Astrocyte (in vitro differentiated cells and primary cell): ENCODE measurements around the gene ZNF69.

Experiments used
- EZH2 ChIP-seq: IDR thresholded peaks from 2 replicates; pipeline ENCODE4 v1.6.1; 2012; ENCODE audit warnings: mild to moderate bottlenecking, low read length, inconsistent platforms; ENCODE audit not compliant: insufficient read depth
- TF ChIP-seq, protein P1 (sequence below): IDR thresholded peaks from 2 replicates; pipeline ENCODE4 v1.5.1; 2011; ENCODE audit warnings: low read depth, mild to moderate bottlenecking, inconsistent platforms, low read length, moderate library complexity; ENCODE audit not compliant: insufficient read depth

DNA sequence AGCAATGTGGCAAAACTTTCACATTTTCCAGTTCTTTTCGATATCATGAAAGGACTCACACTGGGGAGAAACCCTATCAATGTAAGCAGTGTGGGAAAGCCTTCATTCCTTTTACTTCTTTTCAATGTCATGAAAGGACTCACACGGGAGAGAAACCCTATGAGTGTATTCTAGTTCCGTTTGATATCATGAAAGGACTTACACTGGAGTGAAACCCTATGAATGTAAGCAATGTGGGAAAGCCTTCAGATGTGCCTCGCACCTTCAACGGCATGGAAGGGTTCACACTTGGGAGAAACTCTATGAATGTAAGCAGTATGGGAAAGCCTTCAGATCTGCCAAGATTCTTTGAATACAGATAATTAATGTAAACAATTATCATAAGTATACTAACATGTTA is 62.7 kb downstream of the ZNF69 start:
- TF ChIP-seq, protein P1, sequence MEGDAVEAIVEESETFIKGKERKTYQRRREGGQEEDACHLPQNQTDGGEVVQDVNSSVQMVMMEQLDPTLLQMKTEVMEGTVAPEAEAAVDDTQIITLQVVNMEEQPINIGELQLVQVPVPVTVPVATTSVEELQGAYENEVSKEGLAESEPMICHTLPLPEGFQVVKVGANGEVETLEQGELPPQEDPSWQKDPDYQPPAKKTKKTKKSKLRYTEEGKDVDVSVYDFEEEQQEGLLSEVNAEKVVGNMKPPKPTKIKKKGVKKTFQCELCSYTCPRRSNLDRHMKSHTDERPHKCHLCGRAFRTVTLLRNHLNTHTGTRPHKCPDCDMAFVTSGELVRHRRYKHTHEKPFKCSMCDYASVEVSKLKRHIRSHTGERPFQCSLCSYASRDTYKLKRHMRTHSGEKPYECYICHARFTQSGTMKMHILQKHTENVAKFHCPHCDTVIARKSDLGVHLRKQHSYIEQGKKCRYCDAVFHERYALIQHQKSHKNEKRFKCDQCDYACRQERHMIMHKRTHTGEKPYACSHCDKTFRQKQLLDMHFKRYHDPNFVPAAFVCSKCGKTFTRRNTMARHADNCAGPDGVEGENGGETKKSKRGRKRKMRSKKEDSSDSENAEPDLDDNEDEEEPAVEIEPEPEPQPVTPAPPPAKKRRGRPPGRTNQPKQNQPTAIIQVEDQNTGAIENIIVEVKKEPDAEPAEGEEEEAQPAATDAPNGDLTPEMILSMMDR: no peak
- no peak for TF ChIP-seq EZH2
